Measurements from ENCODE around the gene ACTL6A. TPM values are rescaled to one million over a fixed set of nuclear protein-coding genes. Genes with fewer than 3 reads are reported as not detected.

Gene ACTL6A
- total RNA-seq, 1 donor from 2014 or later, result 21.2 TPM

Other genes starting within 250 kb of the ACTL6A start
- gene ZNF639, start 239.9 kb upstream of the ACTL6A start, total RNA-seq, result 31.1 TPM
- gene MFN1, start 215.2 kb upstream of the ACTL6A start, total RNA-seq, result 67.6 TPM
- gene GNB4, start 111.5 kb upstream of the ACTL6A start, total RNA-seq, result 13.6 TPM
- 44.4 TPM for gene MRPL47, start 41.7 kb downstream of the ACTL6A start, total RNA-seq
- gene NDUFB5, start 41.9 kb downstream of the ACTL6A start, total RNA-seq, result 360 TPM
- gene USP13, start 90.1 kb downstream of the ACTL6A start, total RNA-seq, result 128 TPM

Measured in Right ventricle myocardium superior (tissue), 1 donor.